Fibroblast of lung (primary cell): Measurements from ENCODE around the gene ERVW-1. TPM values are rescaled to one million over a fixed set of nuclear protein-coding genes. Genes with fewer than 3 reads are reported as not detected.
"Not testable (repeated sequence)": the region's sequence is repeated elsewhere in the genome, so short reads cannot be mapped to it uniquely, and the experiment has no call there.

Source experiments
- DNase-seq, 2 donors: peaks; one replicate each; pipeline versions ENCODE4 v3.0.0 to v3.0.0-alpha.2; 2010; ENCODE audit warnings: low read depth in 2 of 2
- H2AFZ ChIP-seq: 2 replicates; pipeline ENCODE4 v1.5.1; 2012; ENCODE audit warnings: low read length, control low read depth, inconsistent platforms
- H3K27ac ChIP-seq: 2 replicates; pipeline ENCODE4 v1.5.1; 2011; ENCODE audit warnings: low read length, control low read depth; ENCODE audit not compliant: insufficient read depth
- H3K27me3 ChIP-seq: 2 replicates; pipeline ENCODE4 v1.5.1; 2011; ENCODE audit warnings: mild to moderate bottlenecking, low read length; ENCODE audit not compliant: control insufficient read depth, insufficient read depth
- H3K36me3 ChIP-seq: 2 replicates; pipeline ENCODE4 v1.5.1; 2011; ENCODE audit warnings: low read length; ENCODE audit not compliant: control insufficient read depth, insufficient read depth
- H3K4me1 ChIP-seq: 2 replicates; pipeline ENCODE4 v1.5.1; 2011; ENCODE audit warnings: low read length; ENCODE audit not compliant: control insufficient read depth, insufficient read depth; ENCODE audit errors: extremely low read depth
- H3K4me2 ChIP-seq: 2 replicates; pipeline ENCODE4 v1.5.1; 2011; ENCODE audit warnings: low read length, control low read depth; ENCODE audit not compliant: insufficient read depth; ENCODE audit errors: extremely low read depth
- H3K4me3 ChIP-seq, 4 experiments: fragments of 200-600 bp in 1 of 4; sonication (generic) in 1 of 4; replicated peaks in 1 of 4; 2 replicates each; pipeline ENCODE4 v1.5.1; 2011 to 2016; ENCODE audit warnings: low read length in 4 of 4, low read depth in 3 of 4, mild to moderate bottlenecking in 3 of 4, control low read depth in 2 of 4, inconsistent platforms in 1 of 4, mixed read lengths in 1 of 4; ENCODE audit not compliant: insufficient read depth in 1 of 4; ENCODE audit errors: control extremely low read depth in 1 of 4
- H3K79me2 ChIP-seq: 2 replicates; pipeline ENCODE4 v1.5.1; 2012; ENCODE audit warnings: mild to moderate bottlenecking, low read length, inconsistent platforms; ENCODE audit not compliant: control insufficient read depth, insufficient read depth
- H3K9ac ChIP-seq: 2 replicates; pipeline ENCODE4 v1.5.1; 2011; ENCODE audit warnings: mild to moderate bottlenecking, low read length, control low read depth; ENCODE audit not compliant: insufficient read depth
- H3K9me3 ChIP-seq: 2 replicates; pipeline ENCODE4 v1.5.1; 2012; ENCODE audit warnings: low read depth, low read length; ENCODE audit not compliant: control insufficient read depth, insufficient read depth
- H4K20me1 ChIP-seq: 2 replicates; pipeline ENCODE4 v1.5.1; 2011; ENCODE audit warnings: low read length; ENCODE audit not compliant: control insufficient read depth, insufficient read depth; ENCODE audit errors: extremely low read depth
- EZH2 ChIP-seq: IDR thresholded peaks from 2 replicates; pipeline ENCODE4 v1.5.1; 2012; ENCODE audit warnings: low read length, control low read depth, mild to moderate bottlenecking; ENCODE audit errors: missing control alignments
- polyA plus RNA-seq, 2 donors: library from polyadenylated mRNA; depleted of rRNA in 1 of 2; stranded (reverse) in 1 of 2; unstranded in 1 of 2; fragments of >200 nt; gene quantifications; 2 replicates each; pipeline ENCODE4 v1.2.1, GENCODE V29; 2011 to 2012; ENCODE audit warnings: missing spikeins in 1 of 2
- total RNA-seq: library from RNA; depleted of rRNA; stranded (reverse); fragments of >200 nt; gene quantifications from 2 replicates; pipeline ENCODE4 v1.2.1, GENCODE V29; 2014
- TF ChIP-seq, protein P1 (sequence below), 2 donors: IDR thresholded peaks in 1 of 2; conservative IDR thresholded peaks in 1 of 2; 1 replicate in 1 of 2; 2 replicates in 1 of 2; pipeline ENCODE4 v1.5.1; 2011 to 2012; ENCODE audit warnings: low read length in 2 of 2, control low read depth in 1 of 2, inconsistent platforms in 1 of 2, low read depth in 1 of 2, mild to moderate bottlenecking in 1 of 2

Gene ERVW-1
- total and polyA plus RNA-seq, 2 donors (not counting 1 experiment from before 2014, with no cell fraction given) = not detected

DNA sequence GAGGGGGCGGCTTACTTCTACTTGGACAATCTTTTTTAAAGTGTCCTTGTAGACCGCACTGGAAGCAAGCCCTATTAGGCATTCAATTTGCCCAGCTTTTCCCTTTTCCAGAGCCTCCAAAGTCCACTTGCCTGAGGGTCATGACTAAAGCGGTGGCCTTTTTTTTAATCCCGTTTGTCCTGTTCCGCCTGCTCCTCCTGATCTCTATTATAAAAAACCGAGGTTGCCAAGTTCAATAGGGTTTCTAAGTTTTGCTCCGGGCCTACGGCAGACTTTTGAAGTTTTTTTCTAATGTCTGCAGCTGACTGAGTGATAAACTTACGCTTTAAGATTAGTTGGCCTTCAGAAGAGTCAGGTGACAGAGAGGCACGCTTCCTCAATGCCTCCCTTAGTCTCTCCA lies 3.8 kb downstream of the ERVW-1 start:
- H3K9me3 ChIP-seq = not testable (repeated sequence)

DNA sequence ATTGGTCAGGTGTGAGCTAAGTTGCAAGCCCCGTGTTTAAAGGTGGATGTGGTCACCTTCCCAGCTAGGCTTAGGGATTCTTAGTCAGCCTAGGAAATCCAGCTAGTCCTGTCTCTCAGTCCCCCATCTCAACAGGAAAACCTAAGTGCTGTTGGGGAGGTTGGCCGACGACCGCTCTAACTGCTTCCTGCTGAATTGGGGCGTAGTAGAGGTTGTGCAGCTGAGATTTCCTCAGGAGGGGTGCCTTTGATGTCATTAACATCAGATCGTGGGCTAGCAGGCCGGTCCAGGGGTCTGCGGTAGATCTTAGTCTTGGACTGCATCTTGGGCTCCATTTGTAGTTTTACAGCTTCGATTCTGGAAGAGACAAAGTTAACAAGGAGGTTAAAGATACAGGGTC lies 9.2 kb downstream of the ERVW-1 start:
- H4K20me1 ChIP-seq, H3K9ac ChIP-seq, H3K4me1 ChIP-seq, H3K27me3 ChIP-seq, H3K27ac ChIP-seq, H3K4me2 ChIP-seq, DNase-seq, H3K9me3 ChIP-seq, H3K4me3 ChIP-seq, H2AFZ ChIP-seq, H3K79me2 ChIP-seq, H3K36me3 ChIP-seq: not testable (repeated sequence)

More for the DNA sequence above, 3.8 kb downstream of the ERVW-1 start:
- H3K27ac ChIP-seq, H3K4me2 ChIP-seq, H3K36me3 ChIP-seq, H3K27me3 ChIP-seq, H4K20me1 ChIP-seq, H3K4me3 ChIP-seq, H3K4me1 ChIP-seq, DNase-seq, H2AFZ ChIP-seq, H3K79me2 ChIP-seq, H3K9ac ChIP-seq: not testable (repeated sequence)

DNA sequence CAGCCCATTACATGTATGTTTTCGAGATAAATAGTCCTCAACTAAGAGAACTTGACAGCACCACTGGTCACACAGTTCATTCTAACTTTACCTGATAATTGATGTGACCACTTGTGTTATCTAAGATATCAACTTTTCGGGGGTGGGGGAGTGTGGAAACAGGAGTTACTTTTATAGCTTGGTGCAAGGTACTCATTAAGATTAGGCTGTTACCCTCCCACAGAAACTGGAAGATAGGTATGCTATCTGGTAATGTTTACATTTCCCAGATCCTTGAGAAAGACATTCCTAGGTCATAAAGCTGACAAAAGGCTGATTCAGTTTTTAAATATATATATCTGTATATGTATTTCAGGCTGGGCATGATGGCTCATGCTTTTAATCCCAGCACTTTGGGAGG lies 11.1 kb downstream of the ERVW-1 start:
- no peak overlapping the region for H3K4me3 ChIP-seq

DNA sequence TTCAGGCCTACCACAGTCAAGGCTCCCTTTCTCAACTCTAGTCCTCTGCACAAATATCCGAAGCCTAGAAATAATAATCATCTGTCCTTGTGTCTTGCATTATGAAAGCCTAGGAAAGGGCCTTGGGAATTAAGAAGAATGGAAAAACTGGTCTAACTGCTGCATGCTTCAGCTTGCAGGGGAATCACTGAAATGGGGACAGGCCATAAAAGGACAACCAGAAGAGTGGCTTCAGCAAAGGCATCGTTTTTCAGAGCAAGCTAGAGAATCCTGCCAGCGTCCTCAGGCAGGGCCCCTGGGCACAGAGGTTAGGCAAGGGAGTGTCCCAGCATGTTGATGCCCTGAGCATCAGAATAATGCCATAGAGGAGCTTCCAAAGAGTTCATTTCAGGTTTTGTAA lies 13.2 kb downstream of the ERVW-1 start:
- Histone ChIP-seq H3K79me2 (no peaks in the 10 kb centered on the region), H3K4me3 (no peak overlapping the region), H4K20me1 (no peaks in the 10 kb centered on the region), H3K27ac (no peak overlapping the region), H3K4me2 (no peak overlapping the region), H3K9me3 (no peaks in the 10 kb centered on the region), H2AFZ (no peak overlapping the region), H3K27me3 (no peaks in the 10 kb centered on the region), H3K4me1 (no peaks in the 10 kb centered on the region), H3K9ac (no peak overlapping the region), H3K36me3 (no peaks in the 10 kb centered on the region)
- TF ChIP-seq, protein P1, sequence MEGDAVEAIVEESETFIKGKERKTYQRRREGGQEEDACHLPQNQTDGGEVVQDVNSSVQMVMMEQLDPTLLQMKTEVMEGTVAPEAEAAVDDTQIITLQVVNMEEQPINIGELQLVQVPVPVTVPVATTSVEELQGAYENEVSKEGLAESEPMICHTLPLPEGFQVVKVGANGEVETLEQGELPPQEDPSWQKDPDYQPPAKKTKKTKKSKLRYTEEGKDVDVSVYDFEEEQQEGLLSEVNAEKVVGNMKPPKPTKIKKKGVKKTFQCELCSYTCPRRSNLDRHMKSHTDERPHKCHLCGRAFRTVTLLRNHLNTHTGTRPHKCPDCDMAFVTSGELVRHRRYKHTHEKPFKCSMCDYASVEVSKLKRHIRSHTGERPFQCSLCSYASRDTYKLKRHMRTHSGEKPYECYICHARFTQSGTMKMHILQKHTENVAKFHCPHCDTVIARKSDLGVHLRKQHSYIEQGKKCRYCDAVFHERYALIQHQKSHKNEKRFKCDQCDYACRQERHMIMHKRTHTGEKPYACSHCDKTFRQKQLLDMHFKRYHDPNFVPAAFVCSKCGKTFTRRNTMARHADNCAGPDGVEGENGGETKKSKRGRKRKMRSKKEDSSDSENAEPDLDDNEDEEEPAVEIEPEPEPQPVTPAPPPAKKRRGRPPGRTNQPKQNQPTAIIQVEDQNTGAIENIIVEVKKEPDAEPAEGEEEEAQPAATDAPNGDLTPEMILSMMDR (conservative IDR thresholded peaks at IDR 0.05 in 1 of 2, IDR thresholded peaks at IDR 0.05 in 1 of 2; ENCODE audit: low read depth in 1 of 2, low read length in 2 of 2) = no peak
- TF ChIP-seq EZH2 = no peak
- no peak for DNase-seq

More for the DNA sequence above, 11.1 kb downstream of the ERVW-1 start:
- Histone ChIP-seq H2AFZ (no peak overlapping the region), H3K36me3 (no peaks in the 10 kb centered on the region), H3K27me3 (no peaks in the 10 kb centered on the region), H4K20me1 (no peaks in the 10 kb centered on the region), H3K9ac (no peak overlapping the region), H3K4me1 (no peaks in the 10 kb centered on the region), H3K9me3 (no peaks in the 10 kb centered on the region), H3K27ac (no peak overlapping the region), H3K79me2 (no peaks in the 10 kb centered on the region), H3K4me2 (no peak overlapping the region)
- TF ChIP-seq, protein P1 (conservative IDR thresholded peaks at IDR 0.05 in 1 of 2, IDR thresholded peaks at IDR 0.05 in 1 of 2; ENCODE audit: low read depth in 1 of 2, low read length in 2 of 2) = no peak
- no peak for TF ChIP-seq EZH2
- DNase-seq = no peak
